Measurements from ENCODE around the gene PLCB1.

DNA sequence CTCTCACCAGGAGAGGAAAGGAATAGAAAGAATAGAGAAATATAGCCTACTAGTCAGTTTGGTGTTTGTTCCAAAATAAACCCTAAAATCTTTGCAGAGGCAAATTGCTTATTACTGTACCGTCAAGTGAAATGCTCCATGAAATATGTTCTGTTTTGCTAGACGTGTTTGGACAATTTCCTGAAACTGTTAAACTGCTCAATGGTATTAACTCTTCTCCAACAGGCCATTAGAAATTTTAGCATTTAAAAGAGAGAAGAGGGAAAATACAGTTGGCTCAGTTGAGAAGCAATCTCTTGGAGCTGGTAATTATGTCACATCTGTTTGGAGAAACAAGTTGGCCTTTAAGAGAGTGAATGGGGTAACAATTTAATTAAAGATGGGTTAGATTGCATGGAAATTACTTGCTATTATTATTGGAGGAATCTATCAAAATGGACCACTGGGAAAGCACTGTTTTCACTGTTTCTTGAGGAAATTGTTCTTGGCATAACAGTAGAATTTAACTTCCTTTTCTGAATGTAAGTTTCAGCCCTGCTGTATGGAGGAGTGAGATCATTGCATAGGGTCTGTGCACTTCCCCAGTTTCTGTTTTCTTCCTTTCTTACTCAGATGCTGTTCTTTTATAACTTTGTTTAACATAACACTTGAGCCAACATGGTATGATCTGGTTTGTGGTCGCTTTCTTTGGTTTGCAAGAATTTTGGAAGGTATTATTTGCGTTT lies 373.6 kb downstream of the PLCB1 start:
- TF ChIP-seq GATA3 (IDR thresholded peaks at IDR 0.05; ENCODE audit: low read depth, low read length): no peak
- no peak for TF ChIP-seq GATA2 (IDR thresholded peaks at IDR 0.05; ENCODE audit: low read depth, low read length)
